B cell (primary cell): Measurements from ENCODE around the gene FAM131C.

ENCODE experiments used
- EZH2 ChIP-seq: IDR thresholded peaks from 2 replicates; pipeline ENCODE4 v1.6.1; 2012; ENCODE audit warnings: borderline replicate concordance, low read depth, mild to moderate bottlenecking, moderate library complexity, low read length; ENCODE audit not compliant: insufficient read depth, poor library complexity, severe bottlenecking
- TF ChIP-seq, protein P1 (sequence below): fragments of 200-600 bp; IDR thresholded peaks from one replicate; pipeline ENCODE4 v1.8.0; 2022; ENCODE audit warnings: antibody characterized with exemption, mild to moderate bottlenecking

DNA sequence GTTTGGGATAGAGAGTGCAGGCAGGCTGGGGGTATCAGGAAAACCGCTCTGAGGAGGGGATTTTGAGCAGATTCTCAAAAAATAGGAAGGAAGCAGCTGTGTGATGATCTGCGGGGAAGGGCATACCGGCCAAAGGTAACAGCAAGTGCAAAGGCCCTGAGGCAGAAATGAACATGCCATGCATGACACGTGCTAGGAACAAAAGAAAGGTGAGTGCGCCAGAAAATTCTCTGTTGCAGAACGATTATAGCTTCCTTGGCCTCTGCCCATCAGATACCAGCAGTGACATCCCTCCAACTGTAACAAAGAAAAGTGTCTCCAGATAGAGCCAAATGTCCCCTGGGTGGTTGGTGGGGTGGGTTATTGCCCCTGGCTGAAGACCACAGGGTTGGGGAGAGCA is 37.0 kb upstream of the FAM131C start:
- TF ChIP-seq, protein P1, sequence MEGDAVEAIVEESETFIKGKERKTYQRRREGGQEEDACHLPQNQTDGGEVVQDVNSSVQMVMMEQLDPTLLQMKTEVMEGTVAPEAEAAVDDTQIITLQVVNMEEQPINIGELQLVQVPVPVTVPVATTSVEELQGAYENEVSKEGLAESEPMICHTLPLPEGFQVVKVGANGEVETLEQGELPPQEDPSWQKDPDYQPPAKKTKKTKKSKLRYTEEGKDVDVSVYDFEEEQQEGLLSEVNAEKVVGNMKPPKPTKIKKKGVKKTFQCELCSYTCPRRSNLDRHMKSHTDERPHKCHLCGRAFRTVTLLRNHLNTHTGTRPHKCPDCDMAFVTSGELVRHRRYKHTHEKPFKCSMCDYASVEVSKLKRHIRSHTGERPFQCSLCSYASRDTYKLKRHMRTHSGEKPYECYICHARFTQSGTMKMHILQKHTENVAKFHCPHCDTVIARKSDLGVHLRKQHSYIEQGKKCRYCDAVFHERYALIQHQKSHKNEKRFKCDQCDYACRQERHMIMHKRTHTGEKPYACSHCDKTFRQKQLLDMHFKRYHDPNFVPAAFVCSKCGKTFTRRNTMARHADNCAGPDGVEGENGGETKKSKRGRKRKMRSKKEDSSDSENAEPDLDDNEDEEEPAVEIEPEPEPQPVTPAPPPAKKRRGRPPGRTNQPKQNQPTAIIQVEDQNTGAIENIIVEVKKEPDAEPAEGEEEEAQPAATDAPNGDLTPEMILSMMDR: no peak
- no peak for TF ChIP-seq EZH2
